H1 (cell line): ENCODE data around the gene IP6K3. TPM values are rescaled to one million over a fixed set of nuclear protein-coding genes. Genes with fewer than 3 reads are reported as not detected.

Source experiments
- CTCF ChIA-PET: fragments of 300-600 bp; sonication (Branson Sonifier 250); formaldehyde crosslinking; loops from one replicate; lab custom pipeline; 2021; ENCODE audit not compliant: partially characterized antibody; lab: Charles Lee
- POLR2A ChIA-PET: fragments of 300-600 bp; sonication (Branson Sonifier 250); formaldehyde crosslinking; loops from one replicate; lab custom pipeline; 2021; ENCODE audit warnings: inconsistent platforms; ENCODE audit not compliant: partially characterized antibody; lab: Charles Lee
- DNase-seq, 2 experiments: peaks; one replicate each; pipeline versions ENCODE4 v3.0.0 to v3.0.0-alpha.2; 2010 to 2022; ENCODE audit warnings: low spot score in 2 of 2, low read depth in 1 of 2, mixed read lengths in 1 of 2
- FAIRE-seq: peaks from 2 replicates; lab custom pipeline; 2011; peaks lifted over from hg19 to GRCh38; lab: Jason Lieb, UNC
- H2AFZ ChIP-seq: 2 replicates; pipeline ENCODE4 v1.8.1; 2012; ENCODE audit warnings: low read length, inconsistent platforms
- H2AK5ac ChIP-seq: 2 replicates; pipeline ENCODE4 v1.6.1; 2013; ENCODE audit warnings: low read depth, low read length
- H2BK120ac ChIP-seq: replicated peaks from 2 replicates; pipeline ENCODE3; 2013; ENCODE audit warnings: low read depth, low read length, inconsistent platforms
- H2BK12ac ChIP-seq: 2 replicates; pipeline ENCODE4 v1.6.1; 2013; ENCODE audit warnings: low read depth, low read length
- H2BK15ac ChIP-seq: 2 replicates; pipeline ENCODE4 v1.6.1; 2013; ENCODE audit warnings: low read length
- H2BK20ac ChIP-seq: 2 replicates; pipeline ENCODE4 v1.6.1; 2013; ENCODE audit warnings: low read length
- H2BK5ac ChIP-seq: 2 replicates; pipeline ENCODE4 v1.6.1; 2013; ENCODE audit warnings: low read depth, low read length
- H3K14ac ChIP-seq: 2 replicates; pipeline ENCODE4 v1.6.1; 2013; ENCODE audit warnings: inconsistent platforms; ENCODE audit not compliant: insufficient read length
- H3K18ac ChIP-seq: 2 replicates; pipeline ENCODE4 v1.6.1; 2013; ENCODE audit warnings: low read length; ENCODE audit errors: extremely low read depth
- H3K23ac ChIP-seq: 2 replicates; pipeline ENCODE4 v1.6.1; 2013; ENCODE audit warnings: inconsistent platforms; ENCODE audit not compliant: insufficient read length
- H3K23me2 ChIP-seq: 2 replicates; pipeline ENCODE4 v1.6.1; 2013; ENCODE audit warnings: low read depth, low read length
- H3K27ac ChIP-seq: 2 replicates; pipeline ENCODE4 v1.6.1; 2011; ENCODE audit warnings: low read depth, low read length, inconsistent platforms
- H3K27me3 ChIP-seq, 4 experiments: replicated peaks in 1 of 4; 1 replicate in 1 of 4; 2 replicates in 3 of 4; pipeline versions ENCODE4 v1.6.1 to v1.8.1; 2011 to 2013; ENCODE audit warnings: low read length in 3 of 4, mild to moderate bottlenecking in 3 of 4, inconsistent platforms in 2 of 4, mixed read lengths in 2 of 4, moderate library complexity in 1 of 4; ENCODE audit not compliant: control insufficient read depth in 3 of 4, insufficient read depth in 3 of 4; ENCODE audit errors: extremely low read depth in 1 of 4
- H3K36me3 ChIP-seq, 4 experiments: 2 replicates each; pipeline versions ENCODE4 v1.6.1 to v1.8.1; 2011 to 2013; ENCODE audit warnings: mild to moderate bottlenecking in 4 of 4, low read length in 3 of 4, moderate library complexity in 2 of 4, control low read depth in 1 of 4, inconsistent platforms in 1 of 4; ENCODE audit not compliant: insufficient read depth in 4 of 4, control insufficient read depth in 2 of 4
- H3K4ac ChIP-seq: replicated peaks from 2 replicates; pipeline ENCODE3; 2013; ENCODE audit warnings: low read length, low read depth, mixed read lengths, inconsistent platforms; ENCODE audit not compliant: insufficient read length
- H3K4me1 ChIP-seq, 4 experiments: replicated peaks in 1 of 4; 1 replicate in 1 of 4; 2 replicates in 3 of 4; pipeline versions ENCODE4 v1.6.1 to v1.8.1; 2011 to 2013; ENCODE audit warnings: low read length in 3 of 4, inconsistent platforms in 2 of 4, mixed read lengths in 1 of 4; ENCODE audit not compliant: insufficient read depth in 4 of 4, control insufficient read depth in 3 of 4
- H3K4me2 ChIP-seq, 2 experiments: 2 replicates each; pipeline versions ENCODE4 v1.6.1 to v1.8.1; 2011 to 2013; ENCODE audit warnings: low read depth in 2 of 2, low read length in 2 of 2, control low read depth in 1 of 2, inconsistent platforms in 1 of 2, mild to moderate bottlenecking in 1 of 2; ENCODE audit not compliant: insufficient read depth in 1 of 2
- H3K4me3 ChIP-seq, 4 experiments: fragments of 200-600, 300-600 bp in 1 of 4; sonication (generic), shearing (Covaris generic), sonication (Bioruptor Twin) in 1 of 4; 2 replicates each; pipeline versions ENCODE4 v1.5.1 to v1.8.1; 2011 to 2016; ENCODE audit warnings: low read length in 4 of 4, low read depth in 3 of 4, control low read depth in 2 of 4, inconsistent platforms in 2 of 4, mild to moderate bottlenecking in 2 of 4, mixed read lengths in 1 of 4, moderate library complexity in 1 of 4; ENCODE audit not compliant: insufficient read depth in 2 of 4; ENCODE audit errors: extremely low read depth in 1 of 4
- H3K56ac ChIP-seq: replicated peaks from 2 replicates; pipeline ENCODE3; 2013; ENCODE audit warnings: low read depth, mild to moderate bottlenecking, mixed read lengths, low read length, inconsistent platforms; ENCODE audit not compliant: insufficient read length
- H3K79me1 ChIP-seq: 2 replicates; pipeline ENCODE4 v1.6.1; 2013; ENCODE audit warnings: low read depth, low read length, control low read depth
- H3K79me2 ChIP-seq, 2 experiments: 2 replicates each; pipeline versions ENCODE4 v1.6.1 to v1.8.1; 2012 to 2013; ENCODE audit warnings: low read length in 2 of 2, mild to moderate bottlenecking in 2 of 2, inconsistent platforms in 1 of 2; ENCODE audit not compliant: insufficient read depth in 2 of 2, control insufficient read depth in 1 of 2
- H3K9ac ChIP-seq, 4 experiments: replicated peaks in 1 of 4; 1 replicate in 1 of 4; 2 replicates in 3 of 4; pipeline versions ENCODE4 v1.6.1 to v1.8.1; 2011 to 2013; ENCODE audit warnings: low read depth in 3 of 4, low read length in 3 of 4, control low read depth in 2 of 4, mild to moderate bottlenecking in 2 of 4, moderate library complexity in 2 of 4, inconsistent platforms in 1 of 4; ENCODE audit errors: extremely low read depth in 1 of 4
- H3K9me3 ChIP-seq, 2 experiments: 2 replicates each; pipeline versions ENCODE4 v1.6.1 to v1.8.1; 2012 to 2013; ENCODE audit warnings: mild to moderate bottlenecking in 2 of 2, moderate library complexity in 2 of 2, control low read depth in 1 of 2, inconsistent platforms in 1 of 2, low read depth in 1 of 2, low read length in 1 of 2, mixed read lengths in 1 of 2; ENCODE audit not compliant: insufficient read depth in 2 of 2
- H4K20me1 ChIP-seq, 2 experiments: replicated peaks in 1 of 2; 2 replicates each; pipeline versions ENCODE3 to v1.8.1; 2011 to 2013; ENCODE audit warnings: inconsistent platforms in 2 of 2, low read length in 2 of 2, mild to moderate bottlenecking in 1 of 2; ENCODE audit not compliant: insufficient read depth in 2 of 2, control insufficient read depth in 1 of 2
- H4K5ac ChIP-seq: 2 replicates; pipeline ENCODE4 v1.6.1; 2013; ENCODE audit warnings: low read length, low read depth, mixed read lengths, inconsistent platforms; ENCODE audit not compliant: insufficient read length
- H4K8ac ChIP-seq: 2 replicates; pipeline ENCODE4 v1.8.0; 2013; ENCODE audit warnings: mild to moderate bottlenecking, moderate library complexity, low read length, inconsistent platforms; ENCODE audit not compliant: insufficient read depth; ENCODE audit errors: extremely low read depth
- H4K91ac ChIP-seq: replicated peaks from 2 replicates; pipeline ENCODE3; 2013; ENCODE audit warnings: low read length, mixed read lengths, inconsistent platforms; ENCODE audit not compliant: insufficient read length
- ATF2 ChIP-seq: IDR thresholded peaks from 2 replicates; pipeline ENCODE4 v1.6.1; 2012; ENCODE audit warnings: low read length, inconsistent platforms
- BRCA1 ChIP-seq: IDR thresholded peaks from 2 replicates; pipeline ENCODE4 v1.6.1; 2012; ENCODE audit warnings: low read depth, low read length, improper control_type of control experiment
- CBX8 ChIP-seq: fragments of 300-800, 300-1000 bp; sonication (generic); IDR thresholded peaks from 2 replicates; pipeline ENCODE4 v1.7.1; 2016; ENCODE audit warnings: low read depth, low read length, borderline replicate concordance
- E2F6 ChIP-seq: IDR thresholded peaks from 2 replicates; pipeline ENCODE4 v1.6.1; 2012; ENCODE audit warnings: inconsistent platforms
- FOSL1 ChIP-seq: IDR thresholded peaks from 2 replicates; pipeline ENCODE4 v1.6.1; 2011; ENCODE audit warnings: mild to moderate bottlenecking, low read depth, low read length, moderate library complexity; ENCODE audit not compliant: insufficient read depth
- KDM4A ChIP-seq: IDR thresholded peaks from one replicate; pipeline ENCODE4 v1.7.1; 2012; ENCODE audit warnings: low read depth, mild to moderate bottlenecking, moderate library complexity, low read length, inconsistent platforms; ENCODE audit not compliant: severe bottlenecking
- MAFK ChIP-seq: IDR thresholded peaks from 2 replicates; pipeline ENCODE4 v1.6.1; 2012; ENCODE audit warnings: low read depth, mild to moderate bottlenecking, improper control_type of control experiment, low read length
- NANOG ChIP-seq: IDR thresholded peaks from 2 replicates; pipeline ENCODE4 v1.6.1; 2011; ENCODE audit warnings: low read length, low read depth, mild to moderate bottlenecking, inconsistent platforms; ENCODE audit not compliant: insufficient read depth, poor library complexity, severe bottlenecking
- SRF ChIP-seq: IDR thresholded peaks from 2 replicates; pipeline ENCODE4 v1.6.1; 2011; ENCODE audit warnings: mild to moderate bottlenecking, low read depth, low read length, moderate library complexity
- TBP ChIP-seq: IDR thresholded peaks from 2 replicates; pipeline ENCODE4 v1.6.1; 2011; ENCODE audit warnings: low read depth, low read length, improper control_type of control experiment
- YY1 ChIP-seq: IDR thresholded peaks from 2 replicates; pipeline ENCODE4 v1.6.1; 2011; ENCODE audit warnings: low read depth, mild to moderate bottlenecking, low read length
- WGBS, 2 experiments: shearing (Covaris generic) in 1 of 2; methylation state at CpG; one replicate each; pipeline versions ENCODE4 v1.1.6 to v1.1.7; 2013 to 2015; ENCODE audit warnings: low lambda C conversion rate in 2 of 2, mixed read lengths in 2 of 2, inconsistent platforms in 1 of 2, low coverage in 1 of 2, missing lambda C conversion rate in 1 of 2; ENCODE audit not compliant: insufficient replicate concordance in 2 of 2, insufficient coverage in 1 of 2, insufficient read length in 1 of 2; ENCODE audit errors: extremely low coverage in 1 of 2, missing lambda C conversion rate in 1 of 2; 5-methylcytosine and 5-hydroxymethylcytosine counted together
- polyA plus RNA-seq, 7 experiments: library from polyadenylated mRNA; depleted of rRNA in 3 of 7; stranded (reverse) in 5 of 7; unstranded in 2 of 7; fragments of >200 nt in 5 of 7; fragments of 200-250 nt in 2 of 7; gene quantifications; 1 replicate in 5 of 7; 2 replicates in 1 of 7; 4 replicates in 1 of 7; pipeline versions ENCODE4 v1.2.1 to v1.2.3, GENCODE V29; 2011 to 2013; ENCODE audit warnings: missing spikeins in 2 of 7, mixed read lengths in 2 of 7
- total RNA-seq: library from RNA; stranded (reverse); fragmentation: NEBNext Ultra II Directional; extraction: Animal tissue kit (Norgen Biotek cat#: 25700); gene quantifications from 2 replicates; pipeline ENCODE4 v1.2.1, GENCODE V29; 2021

Gene IP6K3
- total and polyA plus RNA-seq, 2 of the 8 experiments (the other 6 are each of a cell fraction or from before 2014, with no cell fraction given): 0.22 to 0.73 TPM

DNA sequence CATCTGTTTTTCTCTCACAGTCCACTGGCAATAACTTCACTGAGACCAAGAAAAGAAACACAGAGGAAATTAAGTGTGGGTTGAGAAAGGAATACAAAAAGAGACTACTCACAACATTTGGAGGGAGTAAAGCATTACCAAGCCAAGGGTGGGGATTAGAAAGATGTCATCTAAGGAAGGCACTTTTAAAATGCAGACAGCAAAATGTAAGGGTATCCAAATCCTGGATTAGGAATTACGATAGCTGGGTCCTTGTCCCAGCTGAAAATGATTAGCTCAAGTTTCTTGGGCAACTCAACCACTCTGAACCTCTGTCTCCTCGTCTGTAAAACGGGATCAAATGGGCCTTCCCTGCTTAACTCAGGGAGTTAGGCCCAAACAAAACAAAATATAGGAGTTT is 40.0 kb upstream of the IP6K3 start:
- H2BK20ac ChIP-seq: no peak overlapping the region
- no peak overlapping the region for H3K14ac ChIP-seq
- H3K9ac ChIP-seq: 0 out of 7 replicates have a peak overlapping the region, but pooled peaks of 1 of the 4 experiments have one; percentile 19
- H3K18ac ChIP-seq: no peak overlapping the region
- H3K79me2 ChIP-seq: peaks cover 11 to 45% of the 10 kb centered on the region in 2 experiments
- no peaks in the 10 kb centered on the region for H3K9me3 ChIP-seq
- H2BK12ac ChIP-seq: no peak overlapping the region
- H4K91ac ChIP-seq: no peak overlapping the region
- H4K5ac ChIP-seq: no peak overlapping the region
- DNase-seq (no peak), FAIRE-seq (no peak)
- no peak overlapping the region for H3K23ac ChIP-seq
- H3K27ac ChIP-seq: no peak overlapping the region
- H3K23me2 ChIP-seq: peaks cover 2% of the 10 kb centered on the region
- peaks cover 10 to 39% (median 21%) of the 10 kb centered on the region in 4 experiments for H3K36me3 ChIP-seq
- H4K8ac ChIP-seq: no peak overlapping the region
- peak overlapping the region; percentile 81; the same call in 1 of the 2 replicates for H2BK5ac ChIP-seq
- H3K4me3 ChIP-seq: peak overlapping the region in 2 of 4 experiments; percentile 1 to 94; a peak in 3 of 8 replicates
- peaks cover 0 to 2% of the 10 kb centered on the region in 2 experiments for H4K20me1 ChIP-seq
- H3K79me1 ChIP-seq: peaks cover 8% of the 10 kb centered on the region
- H2AFZ ChIP-seq: no peak overlapping the region
- no peak overlapping the region for H3K4ac ChIP-seq
- ChIA-PET CTCF (interaction anchor here (1.2 to 2.2 kb wide), 8 partner anchors 8 to 140 kb away, joined by 3 to 11 read pairs (median 5); no protein-coding TSS in a partner anchor), POLR2A (interaction anchor here (1.6 to 4.5 kb wide), 3 partner anchors 9 to 16 kb away, joined by 5 to 39 read pairs (median 34); no protein-coding TSS in a partner anchor)
- H2AK5ac ChIP-seq: no peak overlapping the region
- H2BK15ac ChIP-seq: no peak overlapping the region
- H3K56ac ChIP-seq: no peak overlapping the region
- H2BK120ac ChIP-seq: no peak overlapping the region
- 86% methylated on average over 3 of the region's 3 CpGs; no CpG with 5 or more reads in 1 of the 2 experiments for WGBS, 2 experiments
- H3K4me2 ChIP-seq: peak overlapping the region; percentile 83 to 93; a peak in 1 of 4 replicates
- H3K27me3 ChIP-seq: no peaks in the 10 kb centered on the region
- peaks cover 26 to 65% (median 31%) of the 10 kb centered on the region in 4 experiments for H3K4me1 ChIP-seq
- TF ChIP-seq E2F6: no peak
- TF ChIP-seq TBP: no peak
- no peak for TF ChIP-seq MAFK
- TF ChIP-seq SRF: no peak
- no peak for TF ChIP-seq ATF2
- no peak for TF ChIP-seq CBX8
- TF ChIP-seq NANOG: no peak
- no peak for TF ChIP-seq KDM4A
- no peak for TF ChIP-seq FOSL1
- no peak for TF ChIP-seq BRCA1
- no peak for TF ChIP-seq YY1
